ENCODE results near the gene RALGAPA2. TPM values are rescaled to one million over a fixed set of nuclear protein-coding genes. Genes with fewer than 3 reads are reported as not detected.

RALGAPA2 gene
- total RNA-seq, 1 experiment from 2014 or later = 10.8 TPM

DNA sequence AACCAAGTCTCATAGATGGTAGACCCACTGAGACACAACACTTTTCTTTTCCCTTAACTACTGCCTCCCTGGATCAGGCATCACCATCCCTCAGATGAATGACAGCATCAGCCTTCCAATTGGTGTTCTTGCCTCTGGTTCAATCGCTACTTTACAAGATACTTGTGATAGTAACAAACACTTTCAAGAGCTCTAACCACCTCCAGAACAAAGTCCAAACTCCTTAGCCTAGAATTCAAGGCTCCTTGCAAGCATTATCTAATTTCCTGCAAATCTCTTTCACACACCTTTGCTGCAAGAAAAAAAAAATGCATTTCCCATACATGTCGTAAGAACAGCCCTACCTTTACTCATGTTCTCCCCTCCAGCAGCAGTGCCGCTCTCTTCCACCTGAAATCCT, 33.1 kb downstream of the RALGAPA2 start:
- no peak overlapping the region for H3K4me3 ChIP-seq (replicated peaks in 1 of 2; ENCODE audit: low read depth in 1 of 2, low read length in 2 of 2)
- ATAC-seq (no peak), DNase-seq (ENCODE audit: low read depth, low spot score) (no peak)
- ChIA-PET POLR2A (no interaction called here), RAD21 (ENCODE audit: low non-redundant PET in 1 of 2, low total read pairs in 2 of 2, uncharacterized antibody in 2 of 2, unreplicated experiment in 2 of 2) (no interaction called here), CTCF (no interaction called here)
- no peak overlapping the region for H2AFZ ChIP-seq (ENCODE audit: low read depth, low read length, poor library complexity, severe bottlenecking)
- H3K27ac ChIP-seq (ENCODE audit: low read depth, low read length) = no peak overlapping the region
- no peaks in the 10 kb centered on the region for H3K9me2 ChIP-seq (ENCODE audit: insufficient read depth)
- intact Hi-C loops (cut with micrococcal nuclease) = no loop called here
- H3K36me3 ChIP-seq (ENCODE audit: control insufficient read depth in 1 of 2, insufficient read depth in 2 of 2, low read length in 2 of 2) = no peaks in the 10 kb centered on the region
- H4K20me1 ChIP-seq (ENCODE audit: insufficient read depth) = no peaks in the 10 kb centered on the region; the same call in 1 of the 2 replicates
- no peak overlapping the region for H3K9ac ChIP-seq (ENCODE audit: low read length)
- H3K4me2 ChIP-seq (ENCODE audit: low read length) = no peak overlapping the region
- no TSS peak for BruUV-seq (replicated peaks)
- TF ChIP-seq SP1 (IDR thresholded peaks at IDR 0.05; ENCODE audit: low read depth) (no peak), TCF7L2 (IDR thresholded peaks at IDR 0.05; ENCODE audit: borderline replicate concordance, extremely low read depth, insufficient read depth, insufficient read length) (no peak), SRF (IDR thresholded peaks at IDR 0.05; ENCODE audit: low read depth) (no peak), JUND (IDR thresholded peaks at IDR 0.05) (no peak), EGR1 (IDR thresholded peaks at IDR 0.05; ENCODE audit: low read depth) (no peak), YY1 (IDR thresholded peaks at IDR 0.05; ENCODE audit: extremely low read depth, insufficient replicate concordance, low read depth, low read length) (no peak), EZH2 (IDR thresholded peaks at IDR 0.05) (no peak)
- TF ChIP-seq, protein P1, sequence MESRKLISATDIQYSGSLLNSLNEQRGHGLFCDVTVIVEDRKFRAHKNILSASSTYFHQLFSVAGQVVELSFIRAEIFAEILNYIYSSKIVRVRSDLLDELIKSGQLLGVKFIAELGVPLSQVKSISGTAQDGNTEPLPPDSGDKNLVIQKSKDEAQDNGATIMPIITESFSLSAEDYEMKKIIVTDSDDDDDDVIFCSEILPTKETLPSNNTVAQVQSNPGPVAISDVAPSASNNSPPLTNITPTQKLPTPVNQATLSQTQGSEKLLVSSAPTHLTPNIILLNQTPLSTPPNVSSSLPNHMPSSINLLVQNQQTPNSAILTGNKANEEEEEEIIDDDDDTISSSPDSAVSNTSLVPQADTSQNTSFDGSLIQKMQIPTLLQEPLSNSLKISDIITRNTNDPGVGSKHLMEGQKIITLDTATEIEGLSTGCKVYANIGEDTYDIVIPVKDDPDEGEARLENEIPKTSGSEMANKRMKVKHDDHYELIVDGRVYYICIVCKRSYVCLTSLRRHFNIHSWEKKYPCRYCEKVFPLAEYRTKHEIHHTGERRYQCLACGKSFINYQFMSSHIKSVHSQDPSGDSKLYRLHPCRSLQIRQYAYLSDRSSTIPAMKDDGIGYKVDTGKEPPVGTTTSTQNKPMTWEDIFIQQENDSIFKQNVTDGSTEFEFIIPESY (IDR thresholded peaks at IDR 0.05; ENCODE audit: extremely low read depth, insufficient replicate concordance, low read length) = no peak
- H3K9me3 ChIP-seq (ENCODE audit: control insufficient read depth in 1 of 2, insufficient read depth in 1 of 2, low read depth in 1 of 2, low read length in 2 of 2) = no peaks in the 10 kb centered on the region
- no peaks in the 10 kb centered on the region for H3K27me3 ChIP-seq (ENCODE audit: insufficient read depth, low read length)
- H3K79me2 ChIP-seq (ENCODE audit: insufficient read depth, low read length) = no peaks in the 10 kb centered on the region
- no peaks in the 10 kb centered on the region for H3K4me1 ChIP-seq (ENCODE audit: control insufficient read depth in 1 of 2, insufficient read depth in 2 of 2, low read length in 2 of 2)

- DNase-seq (ENCODE audit: low read depth, low spot score) (no peak), ATAC-seq (no peak)
- H3K9me2 ChIP-seq (ENCODE audit: insufficient read depth) = no peaks in the 10 kb centered on the region
- BruUV-seq (replicated peaks) = no TSS peak
- no peak overlapping the region for H3K27ac ChIP-seq (ENCODE audit: low read depth, low read length)
- no peaks in the 10 kb centered on the region for H3K9me3 ChIP-seq (ENCODE audit: control insufficient read depth in 1 of 2, insufficient read depth in 1 of 2, low read depth in 1 of 2, low read length in 2 of 2)
- no peaks in the 10 kb centered on the region for H3K79me2 ChIP-seq (ENCODE audit: insufficient read depth, low read length)
- RAD21 ChIA-PET (ENCODE audit: low non-redundant PET in 1 of 2, low total read pairs in 2 of 2, uncharacterized antibody in 2 of 2, unreplicated experiment in 2 of 2) = no interaction called here
- no peaks in the 10 kb centered on the region for H3K4me1 ChIP-seq (ENCODE audit: control insufficient read depth in 1 of 2, insufficient read depth in 2 of 2, low read length in 2 of 2)
- H3K36me3 ChIP-seq (ENCODE audit: control insufficient read depth in 1 of 2, insufficient read depth in 2 of 2, low read length in 2 of 2) = no peaks in the 10 kb centered on the region
- POLR2A ChIA-PET = no interaction called here
- H3K27me3 ChIP-seq (ENCODE audit: insufficient read depth, low read length) = no peaks in the 10 kb centered on the region
- intact Hi-C loops (cut with micrococcal nuclease) = no loop called here
- H4K20me1 ChIP-seq (ENCODE audit: insufficient read depth) = no peaks in the 10 kb centered on the region; the same call in 1 of the 2 replicates
- no peak overlapping the region for H3K9ac ChIP-seq (ENCODE audit: low read length)
- CTCF ChIA-PET = no interaction called here
- H3K4me3 ChIP-seq (replicated peaks in 1 of 2; ENCODE audit: low read depth in 1 of 2, low read length in 2 of 2) = no peak overlapping the region
- no peak overlapping the region for H3K4me2 ChIP-seq (ENCODE audit: low read length)
- TF ChIP-seq ZFX (IDR thresholded peaks at IDR 0.05) (no peak), EZH2 (IDR thresholded peaks at IDR 0.05) (no peak), EZH2phosphoT487 (IDR thresholded peaks at IDR 0.05; ENCODE audit: borderline replicate concordance) (no peak), RAD21 (IDR thresholded peaks at IDR 0.05; ENCODE audit: low read depth) (no peak), CBX3 (IDR thresholded peaks at IDR 0.05; ENCODE audit: low read depth) (no peak), YY1 (IDR thresholded peaks at IDR 0.05; ENCODE audit: extremely low read depth, insufficient replicate concordance, low read depth, low read length) (no peak), ZNF274 (IDR thresholded peaks at IDR 0.05; ENCODE audit: low read depth, low read length) (no peak)
- TF ChIP-seq, protein P1 (IDR thresholded peaks at IDR 0.05; ENCODE audit: extremely low read depth, insufficient replicate concordance, low read length) = no peak
- no peak overlapping the region for H2AFZ ChIP-seq (ENCODE audit: low read depth, low read length, poor library complexity, severe bottlenecking)
These were observed 35.3 kb downstream of the RALGAPA2 start for GRCh38 chr20:20677186-20677585.

Data from HCT116 (cell line).